Mammary epithelial cell (primary cell): Measurements from ENCODE around the gene ZFPL1.

Source experiments
- CTCF ChIP-seq, 2 donors: IDR thresholded peaks in 1 of 2; conservative IDR thresholded peaks in 1 of 2; 2 replicates each; pipeline ENCODE4 v1.5.1; 2011 to 2012; ENCODE audit warnings: inconsistent platforms in 2 of 2, low read length in 2 of 2, mild to moderate bottlenecking in 2 of 2, control low read depth in 1 of 2, low read depth in 1 of 2; ENCODE audit not compliant: insufficient read depth in 1 of 2; ENCODE audit errors: extremely low read depth in 1 of 2
- EZH2 ChIP-seq: IDR thresholded peaks from 2 replicates; pipeline ENCODE4 v1.6.1; 2012; ENCODE audit warnings: low read length, inconsistent platforms, borderline replicate concordance

DNA sequence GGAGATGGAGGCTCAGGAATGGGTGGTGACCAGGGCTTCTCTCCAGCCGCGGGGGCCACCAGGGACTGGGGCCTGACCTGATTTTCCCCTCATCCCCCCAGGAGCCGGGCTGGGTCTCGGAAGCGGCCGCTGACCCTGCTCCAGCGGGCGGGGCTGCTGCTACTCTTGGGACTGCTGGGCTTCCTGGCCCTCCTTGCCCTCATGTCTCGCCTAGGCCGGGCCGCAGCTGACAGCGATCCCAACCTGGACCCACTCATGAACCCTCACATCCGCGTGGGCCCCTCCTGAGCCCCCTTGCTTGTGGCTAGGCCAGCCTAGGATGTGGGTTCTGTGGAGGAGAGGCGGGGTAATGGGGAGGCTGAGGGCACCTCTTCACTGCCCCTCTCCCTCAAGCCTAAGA is 3.8 kb downstream of the ZFPL1 start:
- TF ChIP-seq CTCF (conservative IDR thresholded peaks at IDR 0.05 in 1 of 2, IDR thresholded peaks at IDR 0.05 in 1 of 2; ENCODE audit: extremely low read depth in 1 of 2, insufficient read depth in 1 of 2, low read depth in 1 of 2, low read length in 2 of 2) (no peak), EZH2 (no peak)
